Keratinocyte (primary cell): ENCODE data around the gene RBM46. TPM values are rescaled to one million over a fixed set of nuclear protein-coding genes. Genes with fewer than 3 reads are reported as not detected.

Source experiments
- DNase-seq: peaks from one replicate; pipeline ENCODE4 v3.0.0-alpha.2; 2011; ENCODE audit warnings: low read depth, missing footprints, low spot score
- FAIRE-seq: peaks from 2 replicates; lab custom pipeline; 2011; peaks lifted over from hg19 to GRCh38; lab: Jason Lieb, UNC
- H2AFZ ChIP-seq: 2 replicates; pipeline ENCODE4 v1.6.0; 2012; ENCODE audit warnings: low read length, control low read depth, inconsistent platforms; ENCODE audit not compliant: control insufficient read depth
- H3K27ac ChIP-seq: 2 replicates; pipeline ENCODE4 v1.5.1; 2011; ENCODE audit warnings: low read length; ENCODE audit not compliant: control insufficient read depth, insufficient read depth
- H3K27me3 ChIP-seq: 3 replicates; pipeline ENCODE4 v1.6.0; 2011; ENCODE audit warnings: low read length; ENCODE audit not compliant: control insufficient read depth, insufficient read depth; ENCODE audit errors: extremely low read depth
- H3K36me3 ChIP-seq, 2 experiments: 2 replicates in 1 of 2; 3 replicates in 1 of 2; pipeline ENCODE4 v1.5.1; 2011; ENCODE audit warnings: low read length in 2 of 2, mild to moderate bottlenecking in 1 of 2; ENCODE audit not compliant: control insufficient read depth in 2 of 2, insufficient read depth in 2 of 2; ENCODE audit errors: extremely low read depth in 1 of 2
- H3K4me1 ChIP-seq: 3 replicates; pipeline ENCODE4 v1.5.1; 2011; ENCODE audit warnings: low read length; ENCODE audit not compliant: control insufficient read depth, insufficient read depth; ENCODE audit errors: extremely low read depth
- H3K4me2 ChIP-seq: 3 replicates; pipeline ENCODE4 v1.6.0; 2011; ENCODE audit warnings: low read depth, low read length; ENCODE audit not compliant: control insufficient read depth, insufficient read depth; ENCODE audit errors: extremely low read depth
- H3K4me3 ChIP-seq, 3 experiments: fragments of 200-600 bp in 1 of 3; sonication (generic) in 1 of 3; 2 replicates in 2 of 3; 3 replicates in 1 of 3; pipeline ENCODE4 v1.5.1; 2011 to 2016; ENCODE audit warnings: low read length in 3 of 3, mild to moderate bottlenecking in 3 of 3, control low read depth in 2 of 3, inconsistent platforms in 1 of 3, low read depth in 1 of 3, mixed read lengths in 1 of 3, mixed run types in 1 of 3, moderate library complexity in 1 of 3; ENCODE audit not compliant: control insufficient read depth in 2 of 3, insufficient read depth in 2 of 3; ENCODE audit errors: extremely low read depth in 1 of 3
- H3K79me2 ChIP-seq: 2 replicates; pipeline ENCODE4 v1.6.0; 2012; ENCODE audit warnings: low read length; ENCODE audit not compliant: control insufficient read depth, insufficient read depth
- H3K9ac ChIP-seq: 3 replicates; pipeline ENCODE4 v1.6.0; 2011; ENCODE audit warnings: low read length; ENCODE audit not compliant: control insufficient read depth, insufficient read depth; ENCODE audit errors: extremely low read depth
- H3K9me1 ChIP-seq: 3 replicates; pipeline ENCODE4 v1.6.0; 2011; ENCODE audit warnings: low read length; ENCODE audit not compliant: control insufficient read depth, insufficient read depth; ENCODE audit errors: extremely low read depth
- H3K9me3 ChIP-seq: 2 replicates; pipeline ENCODE4 v1.5.1; 2012; ENCODE audit warnings: low read depth, low read length; ENCODE audit not compliant: control insufficient read depth
- H4K20me1 ChIP-seq: 3 replicates; pipeline ENCODE4 v1.6.0; 2011; ENCODE audit warnings: low read length; ENCODE audit not compliant: control insufficient read depth, insufficient read depth; ENCODE audit errors: extremely low read depth
- CTCF ChIP-seq, 3 experiments: IDR thresholded peaks in 1 of 3; conservative IDR thresholded peaks in 1 of 3; optimal IDR thresholded peaks in 1 of 3; 2 replicates in 2 of 3; 3 replicates in 1 of 3; pipeline versions ENCODE3 to v1.5.1; 2011; ENCODE audit warnings: low read length in 3 of 3, mild to moderate bottlenecking in 3 of 3, moderate library complexity in 2 of 3, control low read depth in 1 of 3, inconsistent platforms in 1 of 3; ENCODE audit not compliant: insufficient read depth in 2 of 3; ENCODE audit errors: extremely low read depth in 1 of 3
- EZH2 ChIP-seq: IDR thresholded peaks from one replicate; pipeline ENCODE4 v1.6.1; 2012; ENCODE audit warnings: inconsistent platforms, mild to moderate bottlenecking, low read length, moderate library complexity
- dilution Hi-C: fragments of 300-500 bp; cut with MboI; formaldehyde crosslinking; loops from one replicate; pipeline ENCODE4 v1.7.0; 2020; ENCODE audit warnings: low sequenced_read_pairs; ENCODE audit not compliant: extremely low pct_ligation_motif_present
- polyA plus RNA-seq, 5 experiments: library from polyadenylated mRNA; depleted of rRNA in 3 of 5; stranded (reverse) in 3 of 5; stranded (forward) in 1 of 5; unstranded in 1 of 5; fragments of >200 nt; gene quantifications; 1 replicate in 1 of 5; 2 replicates in 3 of 5; 3 replicates in 1 of 5; pipeline versions ENCODE4 v1.2.1 to v1.2.3, GENCODE V29; 2011 to 2012; ENCODE audit warnings: missing spikeins in 2 of 5, low read depth in 1 of 5, low replicate concordance in 1 of 5

Gene RBM46
- polyA plus RNA-seq, 1 donor (not counting 4 experiments of a cell fraction or from before 2014, with no cell fraction given), result 0.04 TPM

GRCh38 chr4:154760895-154761294 lies 20.2 kb upstream of the RBM46 start:
- H3K27ac ChIP-seq, result no peak overlapping the region
- no peak overlapping the region for H3K9ac ChIP-seq
- no peak overlapping the region for H3K4me3 ChIP-seq
- H3K79me2 ChIP-seq, result no peaks in the 10 kb centered on the region
- no peak for TF ChIP-seq CTCF (optimal IDR thresholded peaks at IDR 0.05 in 1 of 3, IDR thresholded peaks at IDR 0.05 in 1 of 3, conservative IDR thresholded peaks at IDR 0.05 in 1 of 3; ENCODE audit: extremely low read depth in 1 of 3, insufficient read depth in 2 of 3, low read length in 3 of 3)
- TF ChIP-seq EZH2, result no peak
- no peaks in the 10 kb centered on the region for H3K9me3 ChIP-seq
- H3K4me2 ChIP-seq, result no peak overlapping the region
- H3K27me3 ChIP-seq, result peaks cover 4% of the 10 kb centered on the region
- no peaks in the 10 kb centered on the region for H3K9me1 ChIP-seq
- dilution Hi-C loops, result no loop called here
- FAIRE-seq (no peak), DNase-seq (no peak)
- H3K4me1 ChIP-seq, result no peaks in the 10 kb centered on the region
- no peaks in the 10 kb centered on the region for H3K36me3 ChIP-seq
- no peaks in the 10 kb centered on the region for H4K20me1 ChIP-seq
- H2AFZ ChIP-seq, result no peak overlapping the region

- H3K4me1 ChIP-seq, result no peaks in the 10 kb centered on the region
- DNase-seq, result no peak
- H3K27ac ChIP-seq, result no peak overlapping the region
- H2AFZ ChIP-seq, result no peak overlapping the region
- H3K4me2 ChIP-seq, result no peak overlapping the region
- H3K4me3 ChIP-seq, result no peak overlapping the region
- no peak for FAIRE-seq
- H3K79me2 ChIP-seq, result no peaks in the 10 kb centered on the region
- no peaks in the 10 kb centered on the region for H3K9me3 ChIP-seq
- H3K9ac ChIP-seq, result no peak overlapping the region
- H3K36me3 ChIP-seq, result no peaks in the 10 kb centered on the region
- no peaks in the 10 kb centered on the region for H3K9me1 ChIP-seq
- H3K27me3 ChIP-seq, result peaks cover 5% of the 10 kb centered on the region
- H4K20me1 ChIP-seq, result no peaks in the 10 kb centered on the region
- no peak for TF ChIP-seq EZH2
- TF ChIP-seq CTCF (optimal IDR thresholded peaks at IDR 0.05 in 1 of 3, IDR thresholded peaks at IDR 0.05 in 1 of 3, conservative IDR thresholded peaks at IDR 0.05 in 1 of 3; ENCODE audit: extremely low read depth in 1 of 3, insufficient read depth in 2 of 3, low read length in 3 of 3), result no peak
- dilution Hi-C loops, result no loop called here
Observed at GRCh38 chr4:154778264-154778663, 2.8 kb upstream of the RBM46 start.
